Testis (tissue), 2 donors: ENCODE data around the gene CUX1.

Experiments
- POLR2A ChIP-seq: fragments of 450-650 bp; IDR thresholded peaks from one replicate; pipeline ENCODE4 v1.6.1; 2017; ENCODE audit warnings: antibody characterized with exemption, mild to moderate bottlenecking, moderate library complexity
- TF ChIP-seq, protein P1 (sequence below), 3 experiments: fragments of 450-650 bp in 2 of 3; fragments of 200-600 bp in 1 of 3; sonication (generic) in 1 of 3; IDR thresholded peaks; one replicate each; pipeline ENCODE4 v1.5.1; 2016 to 2019; ENCODE audit warnings: antibody characterized with exemption in 3 of 3, mild to moderate bottlenecking in 2 of 3, moderate library complexity in 1 of 3

- TF ChIP-seq POLR2A, result no peak
- TF ChIP-seq, protein P1, sequence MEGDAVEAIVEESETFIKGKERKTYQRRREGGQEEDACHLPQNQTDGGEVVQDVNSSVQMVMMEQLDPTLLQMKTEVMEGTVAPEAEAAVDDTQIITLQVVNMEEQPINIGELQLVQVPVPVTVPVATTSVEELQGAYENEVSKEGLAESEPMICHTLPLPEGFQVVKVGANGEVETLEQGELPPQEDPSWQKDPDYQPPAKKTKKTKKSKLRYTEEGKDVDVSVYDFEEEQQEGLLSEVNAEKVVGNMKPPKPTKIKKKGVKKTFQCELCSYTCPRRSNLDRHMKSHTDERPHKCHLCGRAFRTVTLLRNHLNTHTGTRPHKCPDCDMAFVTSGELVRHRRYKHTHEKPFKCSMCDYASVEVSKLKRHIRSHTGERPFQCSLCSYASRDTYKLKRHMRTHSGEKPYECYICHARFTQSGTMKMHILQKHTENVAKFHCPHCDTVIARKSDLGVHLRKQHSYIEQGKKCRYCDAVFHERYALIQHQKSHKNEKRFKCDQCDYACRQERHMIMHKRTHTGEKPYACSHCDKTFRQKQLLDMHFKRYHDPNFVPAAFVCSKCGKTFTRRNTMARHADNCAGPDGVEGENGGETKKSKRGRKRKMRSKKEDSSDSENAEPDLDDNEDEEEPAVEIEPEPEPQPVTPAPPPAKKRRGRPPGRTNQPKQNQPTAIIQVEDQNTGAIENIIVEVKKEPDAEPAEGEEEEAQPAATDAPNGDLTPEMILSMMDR (IDR thresholded peaks at IDR 0.05), result no peak
Observed at GRCh38 chr7:102312317-102312716, 494.9 kb downstream of the CUX1 start.
